ENCODE measurements around the gene ACP6. TPM values are rescaled to one million over a fixed set of nuclear protein-coding genes. Genes with fewer than 3 reads are reported as not detected.
A peak's percentile ranks its signal among the peaks of the same experiment; 100 is the strongest.

The ACP6 gene
- polyA plus RNA-seq, 1 experiment: 8.6 TPM

DNA sequence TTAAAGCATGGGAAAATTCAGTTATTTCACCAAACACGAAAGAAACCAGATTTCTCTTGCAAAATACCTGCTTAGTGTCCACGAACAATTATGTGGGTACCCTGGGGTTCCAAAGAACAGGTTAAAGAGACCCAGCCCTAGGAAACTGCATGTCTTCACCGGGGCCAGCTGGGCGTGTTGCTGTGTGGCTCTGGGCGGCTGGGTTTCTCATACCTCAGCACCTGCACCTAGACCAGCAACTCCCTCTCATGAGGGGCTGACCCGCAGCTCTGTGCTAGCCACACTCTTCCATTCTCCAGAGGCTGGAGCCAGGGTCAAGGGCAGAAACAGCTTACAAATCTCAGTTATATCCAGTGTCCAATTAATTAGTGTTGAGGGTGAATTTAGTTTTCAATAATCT lies 40.3 kb downstream of the ACP6 start:
- CTCF ChIA-PET: interaction anchor here (1.2 to 4.4 kb wide), 5 partner anchors 11 to 263 kb away, joined by 3 to 42 read pairs (median 7); no protein-coding TSS in a partner anchor
- H3K27me3 ChIP-seq (ENCODE audit: control insufficient read depth, insufficient read depth, low read length): no peaks in the 10 kb centered on the region
- H3K27ac ChIP-seq (ENCODE audit: low read depth, low read length): no peak overlapping the region
- H3K4me3 ChIP-seq (ENCODE audit: low read depth, low read length): no peak overlapping the region
- DNase-seq (ENCODE audit: low read depth, low spot score): no peak
- H3K9me3 ChIP-seq (ENCODE audit: control insufficient read depth, insufficient read depth, low read length): no peaks in the 10 kb centered on the region
- POLR2A ChIA-PET: no interaction called here
- TF ChIP-seq, protein P1, sequence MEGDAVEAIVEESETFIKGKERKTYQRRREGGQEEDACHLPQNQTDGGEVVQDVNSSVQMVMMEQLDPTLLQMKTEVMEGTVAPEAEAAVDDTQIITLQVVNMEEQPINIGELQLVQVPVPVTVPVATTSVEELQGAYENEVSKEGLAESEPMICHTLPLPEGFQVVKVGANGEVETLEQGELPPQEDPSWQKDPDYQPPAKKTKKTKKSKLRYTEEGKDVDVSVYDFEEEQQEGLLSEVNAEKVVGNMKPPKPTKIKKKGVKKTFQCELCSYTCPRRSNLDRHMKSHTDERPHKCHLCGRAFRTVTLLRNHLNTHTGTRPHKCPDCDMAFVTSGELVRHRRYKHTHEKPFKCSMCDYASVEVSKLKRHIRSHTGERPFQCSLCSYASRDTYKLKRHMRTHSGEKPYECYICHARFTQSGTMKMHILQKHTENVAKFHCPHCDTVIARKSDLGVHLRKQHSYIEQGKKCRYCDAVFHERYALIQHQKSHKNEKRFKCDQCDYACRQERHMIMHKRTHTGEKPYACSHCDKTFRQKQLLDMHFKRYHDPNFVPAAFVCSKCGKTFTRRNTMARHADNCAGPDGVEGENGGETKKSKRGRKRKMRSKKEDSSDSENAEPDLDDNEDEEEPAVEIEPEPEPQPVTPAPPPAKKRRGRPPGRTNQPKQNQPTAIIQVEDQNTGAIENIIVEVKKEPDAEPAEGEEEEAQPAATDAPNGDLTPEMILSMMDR (IDR thresholded peaks at IDR 0.05; ENCODE audit: low read depth, low read length): no peak

- Histone ChIP-seq H3K4me3 (ENCODE audit: low read depth, low read length) (no peak overlapping the region), H3K9me3 (ENCODE audit: control insufficient read depth, insufficient read depth, low read length) (no peaks in the 10 kb centered on the region), H3K27ac (ENCODE audit: low read depth, low read length) (no peak overlapping the region), H3K27me3 (ENCODE audit: control insufficient read depth, insufficient read depth, low read length) (no peaks in the 10 kb centered on the region)
- ChIA-PET CTCF (interaction anchor here (1.0 to 5.6 kb wide), 14 partner anchors 8 to 136 kb away, joined by 3 to 55 read pairs (median 10); a partner anchor contains a TSS), POLR2A (no interaction called here)
- TF ChIP-seq, protein P1 (IDR thresholded peaks at IDR 0.05; ENCODE audit: low read depth, low read length): no peak
- no peak for DNase-seq (ENCODE audit: low read depth, low spot score)
These were observed 41.9 kb downstream of the ACP6 start for GRCh38 chr1:147628441-147628840.

DNA sequence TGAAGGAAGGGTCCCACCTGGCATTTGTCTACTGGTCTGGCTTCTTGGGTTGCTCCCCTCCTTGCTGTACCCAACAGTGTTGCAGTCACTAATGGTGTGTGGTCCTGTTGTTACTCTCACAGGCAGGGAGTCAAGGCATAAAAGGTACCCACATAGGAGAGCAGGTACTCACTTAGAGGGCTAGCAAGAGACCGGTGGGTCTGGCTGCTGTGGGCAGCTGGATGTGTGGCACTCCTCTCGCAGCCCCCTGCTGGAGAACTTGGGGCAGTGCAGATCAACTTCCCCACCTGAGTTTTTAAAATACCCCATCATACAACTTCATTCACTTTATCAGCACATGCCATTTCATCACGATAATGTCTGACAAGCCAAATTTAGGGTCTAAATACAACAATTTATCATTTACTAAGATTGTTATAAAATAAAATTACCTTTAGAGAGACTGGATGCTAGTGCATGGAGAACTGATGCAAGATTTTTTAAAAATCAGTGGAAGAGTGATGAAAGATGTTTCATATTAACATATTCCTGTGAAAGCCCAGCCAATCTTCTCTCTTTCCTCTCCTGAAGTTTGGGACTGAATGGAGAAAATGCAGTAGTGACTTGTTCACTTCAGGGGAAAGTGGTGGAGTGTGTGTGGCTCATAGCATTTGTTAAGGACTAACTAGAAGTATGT lies 42.8 kb downstream of the ACP6 start:
- no peak overlapping the region for H3K4me3 ChIP-seq (ENCODE audit: low read depth, low read length)
- TF ChIP-seq, protein P1 (IDR thresholded peaks at IDR 0.05; ENCODE audit: low read depth, low read length): peak; percentile 96
- H3K9me3 ChIP-seq (ENCODE audit: control insufficient read depth, insufficient read depth, low read length): no peaks in the 10 kb centered on the region
- no peak overlapping the region for H3K27ac ChIP-seq (ENCODE audit: low read depth, low read length)
- ChIA-PET CTCF (interaction anchor here (0.8 to 5.6 kb wide), 29 partner anchors 9 to 354 kb away, joined by 3 to 55 read pairs (median 5); a partner anchor contains a TSS), POLR2A (no interaction called here)
- no peaks in the 10 kb centered on the region for H3K27me3 ChIP-seq (ENCODE audit: control insufficient read depth, insufficient read depth, low read length)
- peak; percentile 26 for DNase-seq (ENCODE audit: low read depth, low spot score)

DNA sequence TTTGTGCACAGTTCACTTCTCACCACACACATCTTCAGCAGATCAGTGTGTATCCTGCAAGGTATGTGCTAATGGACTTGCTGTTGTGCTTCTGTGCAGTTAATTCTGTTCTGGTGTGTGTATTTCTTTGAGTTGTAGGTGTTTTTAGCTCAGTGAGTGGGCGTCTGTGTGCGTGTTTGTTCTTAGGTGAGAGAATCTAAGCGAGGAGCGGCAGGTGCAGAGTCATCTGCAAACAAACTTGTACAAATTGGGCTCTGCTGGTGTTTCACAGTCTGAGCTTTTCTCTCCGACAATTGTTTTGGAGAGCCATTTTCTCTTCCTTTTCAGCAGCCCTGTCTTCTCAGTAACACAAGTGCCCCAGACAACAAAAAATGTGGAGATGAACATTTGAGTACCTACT lies 43.6 kb downstream of the ACP6 start:
- TF ChIP-seq, protein P1 (IDR thresholded peaks at IDR 0.05; ENCODE audit: low read depth, low read length): no peak
- Histone ChIP-seq H3K27ac (ENCODE audit: low read depth, low read length) (no peak overlapping the region), H3K4me3 (ENCODE audit: low read depth, low read length) (no peak overlapping the region), H3K9me3 (ENCODE audit: control insufficient read depth, insufficient read depth, low read length) (no peaks in the 10 kb centered on the region), H3K27me3 (ENCODE audit: control insufficient read depth, insufficient read depth, low read length) (no peaks in the 10 kb centered on the region)
- ChIA-PET CTCF (interaction anchor here (0.8 to 5.6 kb wide), 28 partner anchors 8 to 353 kb away, joined by 3 to 55 read pairs (median 6); a partner anchor contains a TSS), POLR2A (no interaction called here)
- DNase-seq (ENCODE audit: low read depth, low spot score): no peak

DNA sequence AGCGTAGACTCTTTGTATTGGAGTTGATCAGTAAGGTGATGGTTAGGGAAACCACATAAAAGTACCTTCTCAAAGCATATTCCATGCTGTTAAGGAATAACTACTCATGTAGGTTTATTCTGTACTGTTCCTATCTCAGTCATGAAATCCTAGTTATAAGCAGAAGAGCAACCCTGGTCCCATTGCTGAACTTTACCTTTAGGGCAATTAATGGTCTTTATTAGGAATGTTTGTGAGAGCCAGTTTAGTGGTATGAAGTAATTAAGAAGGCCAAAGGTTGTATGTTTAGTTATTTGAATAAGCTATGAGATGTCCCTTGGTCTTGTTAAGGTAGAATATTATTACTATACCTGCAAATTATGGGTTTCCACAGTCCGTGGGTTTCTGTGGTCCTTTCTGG lies 44.0 kb downstream of the ACP6 start:
- CTCF ChIA-PET: interaction anchor here (0.8 to 5.6 kb wide), 24 partner anchors 8 to 353 kb away, joined by 3 to 55 read pairs (median 6); a partner anchor contains a TSS
- TF ChIP-seq, protein P1 (IDR thresholded peaks at IDR 0.05; ENCODE audit: low read depth, low read length): no peak
- Histone ChIP-seq H3K4me3 (ENCODE audit: low read depth, low read length) (no peak overlapping the region), H3K27me3 (ENCODE audit: control insufficient read depth, insufficient read depth, low read length) (no peaks in the 10 kb centered on the region), H3K27ac (ENCODE audit: low read depth, low read length) (no peak overlapping the region), H3K9me3 (ENCODE audit: control insufficient read depth, insufficient read depth, low read length) (no peaks in the 10 kb centered on the region)
- no peak for DNase-seq (ENCODE audit: low read depth, low spot score)
- POLR2A ChIA-PET: no interaction called here

All from AG04450 (cell line).